Mesenchymal stem cell (in vitro differentiated cells and primary cell): ENCODE measurements around the gene MANEAL.

Source experiments
- DNase-seq: peaks from one replicate; pipeline ENCODE4 v3.0.0-alpha.2; 2013
- H2AFZ ChIP-seq: one replicate; pipeline ENCODE4 v1.6.1; 2013; ENCODE audit warnings: low read depth, mild to moderate bottlenecking, control low read depth, inconsistent platforms, low read length, moderate library complexity
- H2AK5ac ChIP-seq: 2 replicates; pipeline ENCODE4 v1.6.1; 2013; ENCODE audit warnings: low read length, moderate library complexity, mild to moderate bottlenecking, inconsistent platforms; ENCODE audit not compliant: severe bottlenecking
- H2BK120ac ChIP-seq: one replicate; pipeline ENCODE4 v1.6.1; 2013; ENCODE audit warnings: low read depth, mild to moderate bottlenecking, inconsistent platforms, low read length, moderate library complexity
- H2BK12ac ChIP-seq, 2 experiments: one replicate each; pipeline ENCODE4 v1.6.1; 2013; ENCODE audit warnings: inconsistent platforms in 2 of 2, low read length in 2 of 2, mild to moderate bottlenecking in 2 of 2, moderate library complexity in 2 of 2, control low read depth in 1 of 2
- H2BK15ac ChIP-seq: one replicate; pipeline ENCODE4 v1.6.1; 2013; ENCODE audit warnings: mild to moderate bottlenecking, low read depth, inconsistent platforms; ENCODE audit not compliant: poor library complexity, severe bottlenecking
- H2BK5ac ChIP-seq: 2 replicates; pipeline ENCODE4 v1.6.1; 2013; ENCODE audit warnings: low read depth, mild to moderate bottlenecking, low read length, control low read depth, inconsistent platforms; ENCODE audit not compliant: poor library complexity, severe bottlenecking
- H3K14ac ChIP-seq, 2 experiments: one replicate each; pipeline ENCODE4 v1.6.1; 2013; ENCODE audit warnings: inconsistent platforms in 2 of 2, low read length in 2 of 2, control low read depth in 1 of 2, mild to moderate bottlenecking in 1 of 2, moderate library complexity in 1 of 2
- H3K18ac ChIP-seq, 2 experiments: one replicate each; pipeline ENCODE4 v1.6.1; 2013; ENCODE audit warnings: inconsistent platforms in 2 of 2, low read length in 2 of 2, control low read depth in 1 of 2, low read depth in 1 of 2, mild to moderate bottlenecking in 1 of 2
- H3K23ac ChIP-seq, 2 experiments: one replicate each; pipeline ENCODE4 v1.6.1; 2013; ENCODE audit warnings: inconsistent platforms in 2 of 2, low read length in 2 of 2, mild to moderate bottlenecking in 2 of 2, moderate library complexity in 2 of 2, control low read depth in 1 of 2
- H3K27ac ChIP-seq: 2 replicates; pipeline ENCODE4 v1.5.1; 2013; ENCODE audit warnings: mild to moderate bottlenecking, moderate library complexity, low read length, control low read depth, inconsistent platforms; ENCODE audit not compliant: poor library complexity, severe bottlenecking
- H3K27me3 ChIP-seq, 2 experiments: 2 replicates each; pipeline versions ENCODE4 v1.6.1 to v1.7.0; 2013; ENCODE audit warnings: low read length in 2 of 2, mild to moderate bottlenecking in 2 of 2, moderate library complexity in 2 of 2, control low read depth in 1 of 2, inconsistent platforms in 1 of 2; ENCODE audit not compliant: control insufficient read depth in 1 of 2, insufficient read depth in 1 of 2
- H3K36me3 ChIP-seq, 2 experiments: 2 replicates each; pipeline versions ENCODE4 v1.6.1 to v1.7.0; 2013; ENCODE audit warnings: low read length in 2 of 2, control low read depth in 1 of 2, inconsistent platforms in 1 of 2, low read depth in 1 of 2, mild to moderate bottlenecking in 1 of 2; ENCODE audit not compliant: insufficient read depth in 2 of 2, control insufficient read depth in 1 of 2
- H3K4ac ChIP-seq, 2 experiments: one replicate each; pipeline ENCODE4 v1.6.1; 2013; ENCODE audit warnings: inconsistent platforms in 2 of 2, low read length in 2 of 2, mild to moderate bottlenecking in 2 of 2, moderate library complexity in 2 of 2, control low read depth in 1 of 2, low read depth in 1 of 2
- H3K4me1 ChIP-seq: 2 replicates; pipeline ENCODE4 v1.6.1; 2013; ENCODE audit warnings: low read depth, low read length, control low read depth; ENCODE audit not compliant: control insufficient read depth, insufficient read depth
- H3K4me2 ChIP-seq: 2 replicates; pipeline ENCODE4 v1.6.1; 2013; ENCODE audit warnings: low read length, mild to moderate bottlenecking, inconsistent platforms; ENCODE audit not compliant: poor library complexity, severe bottlenecking
- H3K4me3 ChIP-seq, 2 experiments: 2 replicates each; pipeline versions ENCODE4 v1.5.1 to v1.7.0; 2013; ENCODE audit warnings: low read length in 2 of 2, mild to moderate bottlenecking in 2 of 2, control low read depth in 1 of 2, low read depth in 1 of 2; ENCODE audit not compliant: insufficient read depth in 1 of 2
- H3K79me1 ChIP-seq: replicated peaks from 2 replicates; pipeline ENCODE4 v1.6.1; 2013; ENCODE audit warnings: mild to moderate bottlenecking, control low read depth, low read length, inconsistent platforms; ENCODE audit not compliant: poor library complexity, severe bottlenecking
- H3K9ac ChIP-seq: 2 replicates; pipeline ENCODE4 v1.7.0; 2013; ENCODE audit warnings: mild to moderate bottlenecking, low read length, moderate library complexity
- H3K9me3 ChIP-seq: 2 replicates; pipeline ENCODE4 v1.7.0; 2013; ENCODE audit warnings: mild to moderate bottlenecking, low read length; ENCODE audit not compliant: control insufficient read depth
- H4K8ac ChIP-seq: one replicate; pipeline ENCODE4 v1.6.1; 2013; ENCODE audit warnings: inconsistent platforms, mild to moderate bottlenecking, low read length, moderate library complexity
- H4K91ac ChIP-seq: one replicate; pipeline ENCODE4 v1.6.1; 2013; ENCODE audit warnings: mild to moderate bottlenecking, low read length, inconsistent platforms
- WGBS: methylation state at CpG from one replicate; pipeline ENCODE4 v1.1.7; 2013; ENCODE audit warnings: mixed read lengths; 5-methylcytosine and 5-hydroxymethylcytosine counted together

Gene MANEAL

GRCh38 chr1:37763791-37764413, 29.7 kb upstream of the MANEAL start:
- H2AK5ac ChIP-seq, result no peak overlapping the region
- peaks cover 0 to 3% of the 10 kb centered on the region in 2 experiments for H3K36me3 ChIP-seq
- no peak overlapping the region for H3K4me3 ChIP-seq
- H4K8ac ChIP-seq, result no peak overlapping the region
- no peaks in the 10 kb centered on the region for H3K79me1 ChIP-seq
- H3K18ac ChIP-seq, result no peak overlapping the region
- no peak overlapping the region for H2AFZ ChIP-seq
- peaks cover 85 to 86% of the 10 kb centered on the region in 2 experiments for H3K27me3 ChIP-seq
- H3K4ac ChIP-seq, result no peak overlapping the region
- no peak overlapping the region for H3K14ac ChIP-seq
- no peaks in the 10 kb centered on the region for H3K9me3 ChIP-seq
- no peak overlapping the region for H4K91ac ChIP-seq
- WGBS, result 37% methylated on average over 24 of the region's 25 CpGs
- peaks cover 3% of the 10 kb centered on the region for H3K4me1 ChIP-seq
- no peak overlapping the region for H2BK15ac ChIP-seq
- no peak overlapping the region for H2BK12ac ChIP-seq
- no peak for DNase-seq
- no peak overlapping the region for H2BK120ac ChIP-seq
- no peak overlapping the region for H3K9ac ChIP-seq
- no peak overlapping the region for H3K27ac ChIP-seq
- no peak overlapping the region for H2BK5ac ChIP-seq
- peak overlapping the region in 1 of 2 experiments; percentile 9 for H3K23ac ChIP-seq
- no peak overlapping the region for H3K4me2 ChIP-seq

GRCh38 chr1:37764414-37764825, 29.2 kb upstream of the MANEAL start:
- peaks cover 82 to 84% of the 10 kb centered on the region in 2 experiments for H3K27me3 ChIP-seq
- WGBS, result 9% methylated on average over 29 of the region's 29 CpGs
- H3K23ac ChIP-seq, result no peak overlapping the region

GRCh38 chr1:37764888-37765441, 28.7 kb upstream of the MANEAL start, which contains the start of gene EPHA10:
TSS of gene EPHA10 (minus strand) at chr1:37765120. CDS start at chr1:37765066, 54 bp downstream.
- Histone ChIP-seq H3K79me1 (no peaks in the 10 kb centered on the region), H3K9me3 (no peaks in the 10 kb centered on the region), H3K36me3 (peaks cover 0 to 3% of the 10 kb centered on the region in 2 experiments), H2AFZ (no peak within 1 kb of the TSS), H3K4me3 (no peak within 1 kb of the TSS), H3K9ac (no peak within 1 kb of the TSS), H3K4me1 (peaks cover 3% of the 10 kb centered on the region), H3K18ac (no peak within 1 kb of the TSS), H2AK5ac (no peak within 1 kb of the TSS), H3K23ac (peak within 1 kb of the TSS in 1 of 2 experiments; percentile 9), H3K4me2 (no peak within 1 kb of the TSS), H2BK12ac (no peak within 1 kb of the TSS), H3K14ac (no peak within 1 kb of the TSS), H3K27ac (no peak within 1 kb of the TSS), H2BK15ac (no peak within 1 kb of the TSS), H2BK120ac (no peak within 1 kb of the TSS), H3K27me3 (peaks cover 82% of the 10 kb centered on the region in 2 experiments), H2BK5ac (no peak within 1 kb of the TSS), H4K91ac (no peak within 1 kb of the TSS), H3K4ac (no peak within 1 kb of the TSS), H4K8ac (peak within 1 kb of the TSS; percentile 2)
- 24% methylated on average over 30 of the region's 33 CpGs for WGBS
- no peak for DNase-seq

More at GRCh38 chr1:37764414-37764825, 29.2 kb upstream of the MANEAL start:
- Histone ChIP-seq H2BK120ac (no peak overlapping the region), H3K4me1 (peaks cover 3% of the 10 kb centered on the region), H2AFZ (no peak overlapping the region), H3K36me3 (peaks cover 0 to 3% of the 10 kb centered on the region in 2 experiments), H3K14ac (no peak overlapping the region), H2AK5ac (no peak overlapping the region), H3K9ac (no peak overlapping the region), H2BK15ac (no peak overlapping the region), H3K4ac (no peak overlapping the region), H2BK12ac (no peak overlapping the region), H2BK5ac (no peak overlapping the region), H3K9me3 (no peaks in the 10 kb centered on the region), H3K4me3 (no peak overlapping the region), H4K91ac (no peak overlapping the region), H3K79me1 (no peaks in the 10 kb centered on the region), H3K4me2 (no peak overlapping the region), H3K18ac (no peak overlapping the region), H3K27ac (no peak overlapping the region), H4K8ac (no peak overlapping the region)
- DNase-seq, result peak; percentile 43

- Histone ChIP-seq H4K91ac (no peak overlapping the region), H4K8ac (no peak overlapping the region), H3K14ac (no peak overlapping the region), H3K4me3 (no peak overlapping the region), H2AK5ac (no peak overlapping the region), H2BK15ac (no peak overlapping the region), H2BK120ac (no peak overlapping the region), H3K4me1 (peaks cover 3% of the 10 kb centered on the region), H3K27me3 (peaks cover 76 to 78% of the 10 kb centered on the region in 2 experiments), H3K4ac (no peak overlapping the region), H3K36me3 (peaks cover 0 to 3% of the 10 kb centered on the region in 2 experiments), H3K79me1 (no peaks in the 10 kb centered on the region), H3K9me3 (no peaks in the 10 kb centered on the region), H3K23ac (no peak overlapping the region), H3K18ac (no peak overlapping the region), H2BK12ac (no peak overlapping the region), H2AFZ (no peak overlapping the region), H3K9ac (no peak overlapping the region), H2BK5ac (no peak overlapping the region), H3K27ac (no peak overlapping the region), H3K4me2 (no peak overlapping the region)
- WGBS, result 26% methylated on average over 27 of the region's 27 CpGs
- no peak for DNase-seq
Measured at GRCh38 chr1:37765916-37766664, 27.6 kb upstream of the MANEAL start.
